Measurements from ENCODE around the gene LPP.

GRCh38 chr3:188776447-188776846 is 622.5 kb downstream of the LPP start:
- TF ChIP-seq CTCF (conservative IDR thresholded peaks at IDR 0.05; ENCODE audit: low read depth, low read length) (no peak), EZH2 (IDR thresholded peaks at IDR 0.05; ENCODE audit: low read length, unreplicated experiment) (no peak)

Measured in PC-3 (cell line).